GM23338 (cell line): ENCODE results near the gene TMEM11. TPM values are rescaled to one million over a fixed set of nuclear protein-coding genes. Genes with fewer than 3 reads are reported as not detected.

Experiments used
- ATAC-seq: fragments of 200-7000 bp; cut with Tn5 transposase; 3 replicates; pipeline ENCODE4 v1.9.1; 2020
- DNase-seq: peaks from one replicate; pipeline ENCODE4 v3.0.0-alpha.2; 2015; ENCODE audit warnings: low spot score
- H2AFZ ChIP-seq: fragments of 200-600 bp; sonication (generic); 2 replicates; pipeline ENCODE4 v1.8.0; 2016; ENCODE audit warnings: antibody characterized with exemption, mild to moderate bottlenecking, moderate library complexity
- H3F3A ChIP-seq: fragments of 200-600 bp; sonication (generic); replicated peaks from 2 replicates; pipeline ENCODE4 v1.8.0; 2017; ENCODE audit warnings: antibody characterized with exemption, mixed run types, low read depth
- H3K27ac ChIP-seq: fragments of 200-600 bp; sonication (generic); 2 replicates; pipeline ENCODE4 v1.6.1; 2016; ENCODE audit warnings: low read depth
- H3K27me3 ChIP-seq: fragments of 200-600 bp; sonication (generic); 2 replicates; pipeline ENCODE4 v1.8.0; 2016; ENCODE audit warnings: mild to moderate bottlenecking, mixed run types, moderate library complexity; ENCODE audit not compliant: insufficient read depth
- H3K36me3 ChIP-seq: fragments of 200-600 bp; sonication (generic); 2 replicates; pipeline ENCODE4 v1.8.0; 2016; ENCODE audit warnings: mild to moderate bottlenecking; ENCODE audit not compliant: insufficient read depth
- H3K4me1 ChIP-seq: fragments of 200-600 bp; sonication (generic); 2 replicates; pipeline ENCODE4 v1.8.0; 2016; ENCODE audit warnings: mild to moderate bottlenecking, moderate library complexity; ENCODE audit not compliant: insufficient read depth
- H3K4me2 ChIP-seq: fragments of 200-600 bp; sonication (generic); 2 replicates; pipeline ENCODE4 v1.7.1; 2017; ENCODE audit warnings: mixed run types
- H3K4me3 ChIP-seq: fragments of 200-600 bp; sonication (generic); 2 replicates; pipeline ENCODE4 v1.6.1; 2016; ENCODE audit warnings: mixed run types
- H3K79me2 ChIP-seq: fragments of 200-600 bp; sonication (generic); replicated peaks from 2 replicates; pipeline ENCODE4 v1.8.0; 2017; ENCODE audit warnings: mild to moderate bottlenecking; ENCODE audit not compliant: insufficient read depth
- H3K9me2 ChIP-seq: fragments of 200-600 bp; sonication (generic); 2 replicates; pipeline ENCODE4 v1.8.0; 2017; ENCODE audit not compliant: insufficient read depth
- H4K20me1 ChIP-seq: fragments of 200-600 bp; sonication (generic); replicated peaks from 2 replicates; pipeline ENCODE4 v1.8.0; 2017; ENCODE audit warnings: mild to moderate bottlenecking; ENCODE audit not compliant: insufficient read depth
- H3K27ac Mint-ChIP-seq: 2 replicates; pipeline ENCODE4 v1.8.0; 2020; ENCODE audit warnings: inconsistent platforms, mild to moderate bottlenecking, moderate library complexity, mixed read lengths
- H3K27me3 Mint-ChIP-seq: 3 replicates; pipeline ENCODE4 v1.8.0; 2022; ENCODE audit warnings: low read depth, mild to moderate bottlenecking, moderate library complexity, mixed read lengths, inconsistent platforms; ENCODE audit not compliant: insufficient read depth, poor library complexity
- H3K36me3 Mint-ChIP-seq: 3 replicates; pipeline ENCODE4 v1.8.0; 2021; ENCODE audit warnings: low read depth, mild to moderate bottlenecking, inconsistent platforms, moderate library complexity, mixed read lengths
- H3K4me1 Mint-ChIP-seq: 3 replicates; pipeline ENCODE4 v1.8.0; 2020; ENCODE audit warnings: mild to moderate bottlenecking, inconsistent platforms, mixed read lengths
- H3K4me3 Mint-ChIP-seq: 3 replicates; pipeline ENCODE4 v1.8.0; 2021; ENCODE audit warnings: moderate library complexity, mild to moderate bottlenecking, inconsistent platforms, mixed read lengths
- H3K9me3 Mint-ChIP-seq: 3 replicates; pipeline ENCODE4 v1.8.0; 2020; ENCODE audit warnings: moderate library complexity, mild to moderate bottlenecking, inconsistent platforms, mixed read lengths
- CREB1 ChIP-seq: fragments of 250-450 bp; sonication (Bioruptor Pico); IDR thresholded peaks from 2 replicates; pipeline ENCODE4 v1.5.0; 2020; ENCODE audit warnings: low read depth, mild to moderate bottlenecking, moderate library complexity
- CTCF ChIP-seq, 2 experiments: fragments of 200-600 bp in 1 of 2; sonication (generic) in 1 of 2; conservative IDR thresholded peaks; 2 replicates each; pipeline versions ENCODE4 v1.5.1 to v1.6.1; 2016 to 2017; ENCODE audit warnings: antibody characterized with exemption in 2 of 2, low read depth in 2 of 2, mild to moderate bottlenecking in 2 of 2, moderate library complexity in 1 of 2
- EZH2 ChIP-seq: fragments of 200-600 bp; sonication (generic); IDR thresholded peaks from one replicate; pipeline ENCODE4 v1.8.0; 2017; ENCODE audit warnings: antibody characterized with exemption, mild to moderate bottlenecking, low read depth; ENCODE audit not compliant: unreplicated experiment
- EZH2phosphoT487 ChIP-seq: fragments of 200-600 bp; sonication (generic); IDR thresholded peaks from one replicate; pipeline ENCODE4 v1.8.1; 2018; ENCODE audit warnings: antibody characterized with exemption; ENCODE audit not compliant: unreplicated experiment
- NANOG ChIP-seq: IDR thresholded peaks from 2 replicates; pipeline ENCODE4 v1.6.1; 2016; ENCODE audit warnings: antibody characterized with exemption, borderline replicate concordance
- POLR2AphosphoS5 ChIP-seq: IDR thresholded peaks from 2 replicates; pipeline ENCODE4 v1.6.1; 2016; ENCODE audit warnings: antibody characterized with exemption, low read depth
- STAT1 ChIP-seq: IDR thresholded peaks from one replicate; pipeline ENCODE4 v1.6.1; 2016; ENCODE audit warnings: antibody characterized with exemption; ENCODE audit not compliant: unreplicated experiment
- ZNF114 ChIP-seq: fragments of 250-450 bp; sonication (Bioruptor Pico); IDR thresholded peaks from 2 replicates; pipeline ENCODE4 v1.5.0; 2020; ENCODE audit warnings: mild to moderate bottlenecking, moderate library complexity
- ZNF331 ChIP-seq: fragments of 250-450 bp; sonication (Bioruptor Pico); IDR thresholded peaks from 2 replicates; pipeline ENCODE4 v1.5.0; 2020; ENCODE audit warnings: low read depth, mild to moderate bottlenecking, moderate library complexity
- ZNF462 ChIP-seq: fragments of 250-450 bp; sonication (Bioruptor Pico); IDR thresholded peaks from 2 replicates; pipeline ENCODE4 v1.5.0; 2020; ENCODE audit warnings: mild to moderate bottlenecking, moderate library complexity
- polyA plus RNA-seq: library from polyadenylated mRNA; unstranded; fragments of >200 nt; fragmentation: Nextera tagmentation; extraction: Ambion mirVana; gene quantifications from 2 replicates; pipeline ENCODE4 v1.2.1, GENCODE V29; 2016
- total RNA-seq: library from RNA; depleted of rRNA; stranded (reverse); fragments of >200 nt; shearing (Covaris generic); gene quantifications from 2 replicates; pipeline ENCODE4 v1.2.3, GENCODE V29; 2014
- TF ChIP-seq, protein P1 (sequence below): IDR thresholded peaks from 2 replicates; pipeline ENCODE4 v1.6.1; 2016; ENCODE audit warnings: antibody characterized with exemption

TMEM11 gene
- total and polyA plus RNA-seq, 2 experiments from 2014 or later = 38.5 to 90.2 TPM

GRCh38 chr17:21202512-21202911 lies 11.4 kb downstream of the TMEM11 start:
- H3K27me3 ChIP-seq = no peaks in the 10 kb centered on the region
- peaks cover 29% of the 10 kb centered on the region for H3F3A ChIP-seq
- no peaks in the 10 kb centered on the region for H3K9me2 ChIP-seq
- H3K4me3 Mint-ChIP-seq = no peak overlapping the region
- H3K4me2 ChIP-seq = no peak overlapping the region
- H2AFZ ChIP-seq = no peak overlapping the region
- peaks cover 5% of the 10 kb centered on the region for H3K27me3 Mint-ChIP-seq
- no peak for ATAC-seq
- no peak overlapping the region for H3K27ac Mint-ChIP-seq
- peaks cover 95% of the 10 kb centered on the region for H3K79me2 ChIP-seq
- peaks cover 48% of the 10 kb centered on the region for H3K4me1 ChIP-seq
- peaks cover 77% of the 10 kb centered on the region for H4K20me1 ChIP-seq
- no peak for DNase-seq
- H3K4me1 Mint-ChIP-seq = peaks cover 52% of the 10 kb centered on the region
- TF ChIP-seq POLR2AphosphoS5 = no peak
- TF ChIP-seq ZNF331 = no peak
- no peak for TF ChIP-seq EZH2phosphoT487
- no peak for TF ChIP-seq ZNF462 (CRISPR knock-in tag)
- TF ChIP-seq, protein P1, sequence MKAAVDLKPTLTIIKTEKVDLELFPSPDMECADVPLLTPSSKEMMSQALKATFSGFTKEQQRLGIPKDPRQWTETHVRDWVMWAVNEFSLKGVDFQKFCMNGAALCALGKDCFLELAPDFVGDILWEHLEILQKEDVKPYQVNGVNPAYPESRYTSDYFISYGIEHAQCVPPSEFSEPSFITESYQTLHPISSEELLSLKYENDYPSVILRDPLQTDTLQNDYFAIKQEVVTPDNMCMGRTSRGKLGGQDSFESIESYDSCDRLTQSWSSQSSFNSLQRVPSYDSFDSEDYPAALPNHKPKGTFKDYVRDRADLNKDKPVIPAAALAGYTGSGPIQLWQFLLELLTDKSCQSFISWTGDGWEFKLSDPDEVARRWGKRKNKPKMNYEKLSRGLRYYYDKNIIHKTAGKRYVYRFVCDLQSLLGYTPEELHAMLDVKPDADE = no peak
- TF ChIP-seq EZH2 = no peak
- TF ChIP-seq NANOG = no peak
- no peak for TF ChIP-seq CREB1 (CRISPR knock-in tag)
- no peak for TF ChIP-seq STAT1
- no peak for TF ChIP-seq CTCF (conservative IDR thresholded peaks at IDR 0.05; ENCODE audit: low read depth in 2 of 2)
- TF ChIP-seq ZNF114 (CRISPR knock-in tag) = no peak
- no peak overlapping the region for H3K4me3 ChIP-seq
- peaks cover 24% of the 10 kb centered on the region for H3K36me3 Mint-ChIP-seq
- H3K36me3 ChIP-seq = peaks cover 7% of the 10 kb centered on the region
- no peak overlapping the region for H3K27ac ChIP-seq
- H3K9me3 Mint-ChIP-seq = no peaks in the 10 kb centered on the region
